A673 (cell line): Measurements from ENCODE around the gene RHBDF2. TPM values are rescaled to one million over a fixed set of nuclear protein-coding genes. Genes with fewer than 3 reads are reported as not detected.

ENCODE experiments used
- BruUV-seq: library from RNA; stranded (reverse); fragments of 400-500 nt; replicated peaks from 2 replicates; lab custom pipeline; 2021; lab: Mats Ljungman, UMichigan
- CTCF ChIA-PET: fragments of 300-600 bp; sonication (Branson Sonifier 250); formaldehyde crosslinking; loops from one replicate; lab custom pipeline; 2022; ENCODE audit warnings: antibody characterized with exemption; lab: Charles Lee
- POLR2A ChIA-PET: fragments of 300-600 bp; sonication (Branson Sonifier 250); formaldehyde crosslinking; loops from one replicate; lab custom pipeline; 2022; ENCODE audit warnings: antibody characterized with exemption; ENCODE audit not compliant: low non-redundant PET; lab: Charles Lee
- DNase-seq: peaks from one replicate; pipeline ENCODE4 v3.0.0-alpha.2; 2015; ENCODE audit warnings: low spot score
- H3K27ac ChIP-seq: fragments of 200-600 bp; sonication (generic); 2 replicates; pipeline ENCODE4 v1.5.1; 2016; ENCODE audit warnings: mixed run types, low read depth, mild to moderate bottlenecking, mixed read lengths, antibody characterized with exemption, low read length; ENCODE audit not compliant: poor library complexity, severe bottlenecking
- H3K27me3 ChIP-seq: fragments of 200-600 bp; sonication (generic); replicated peaks from 2 replicates; pipeline ENCODE4 v1.6.1; 2017; ENCODE audit warnings: mixed run types, low read depth, mild to moderate bottlenecking, mixed read lengths, antibody characterized with exemption, low read length; ENCODE audit not compliant: insufficient read depth, poor library complexity
- H3K36me3 ChIP-seq: fragments of 200-600 bp; sonication (generic); 2 replicates; pipeline ENCODE4 v1.6.1; 2016; ENCODE audit warnings: mixed run types, mild to moderate bottlenecking, mixed read lengths, antibody characterized with exemption, low read length; ENCODE audit not compliant: insufficient read depth, poor library complexity, severe bottlenecking
- H3K4me1 ChIP-seq: fragments of 200-600 bp; sonication (generic); 2 replicates; pipeline ENCODE4 v1.6.1; 2017; ENCODE audit warnings: mixed run types, mild to moderate bottlenecking, mixed read lengths, antibody characterized with exemption, low read length; ENCODE audit not compliant: insufficient read depth, poor library complexity, severe bottlenecking
- H3K4me3 ChIP-seq: fragments of 200-600 bp; sonication (generic); 2 replicates; pipeline ENCODE4 v1.5.1; 2016; ENCODE audit warnings: low read depth, mixed run types, mild to moderate bottlenecking, mixed read lengths, low read length; ENCODE audit not compliant: poor library complexity, severe bottlenecking
- H3K9me3 ChIP-seq: fragments of 200-600 bp; sonication (generic); 2 replicates; pipeline ENCODE4 v1.6.1; 2016; ENCODE audit warnings: mixed run types, low read depth, mild to moderate bottlenecking, mixed read lengths, antibody characterized with exemption, low read length; ENCODE audit not compliant: poor library complexity, severe bottlenecking
- EZH2 ChIP-seq: fragments of 200-600 bp; sonication (generic); IDR thresholded peaks from 2 replicates; pipeline ENCODE4 v1.6.1; 2017; ENCODE audit warnings: borderline replicate concordance, low read depth, mild to moderate bottlenecking, mixed read lengths, antibody characterized with exemption, low read length; ENCODE audit not compliant: poor library complexity, severe bottlenecking
- intact Hi-C: fragments of 100-400 bp; cut with micrococcal nuclease; formaldehyde crosslinking; loops from one replicate; pipeline ENCODE4 v1.10.0; 2022; ENCODE audit not compliant: unreplicated experiment
- total RNA-seq: library from RNA; stranded (reverse); gene quantifications from 2 replicates; pipeline ENCODE4 v1.2.3, GENCODE V29; 2021
- TF ChIP-seq, protein P1 (sequence below): fragments of 300-800, 200-600 bp; sonication (generic); conservative IDR thresholded peaks from 2 replicates; pipeline ENCODE4 v1.5.1; 2017; ENCODE audit warnings: low read depth, mild to moderate bottlenecking, antibody characterized with exemption, low read length, moderate library complexity, mixed read lengths

RHBDF2 gene
- total RNA-seq, 1 experiment from 2014 or later, result 20.4 TPM

DNA sequence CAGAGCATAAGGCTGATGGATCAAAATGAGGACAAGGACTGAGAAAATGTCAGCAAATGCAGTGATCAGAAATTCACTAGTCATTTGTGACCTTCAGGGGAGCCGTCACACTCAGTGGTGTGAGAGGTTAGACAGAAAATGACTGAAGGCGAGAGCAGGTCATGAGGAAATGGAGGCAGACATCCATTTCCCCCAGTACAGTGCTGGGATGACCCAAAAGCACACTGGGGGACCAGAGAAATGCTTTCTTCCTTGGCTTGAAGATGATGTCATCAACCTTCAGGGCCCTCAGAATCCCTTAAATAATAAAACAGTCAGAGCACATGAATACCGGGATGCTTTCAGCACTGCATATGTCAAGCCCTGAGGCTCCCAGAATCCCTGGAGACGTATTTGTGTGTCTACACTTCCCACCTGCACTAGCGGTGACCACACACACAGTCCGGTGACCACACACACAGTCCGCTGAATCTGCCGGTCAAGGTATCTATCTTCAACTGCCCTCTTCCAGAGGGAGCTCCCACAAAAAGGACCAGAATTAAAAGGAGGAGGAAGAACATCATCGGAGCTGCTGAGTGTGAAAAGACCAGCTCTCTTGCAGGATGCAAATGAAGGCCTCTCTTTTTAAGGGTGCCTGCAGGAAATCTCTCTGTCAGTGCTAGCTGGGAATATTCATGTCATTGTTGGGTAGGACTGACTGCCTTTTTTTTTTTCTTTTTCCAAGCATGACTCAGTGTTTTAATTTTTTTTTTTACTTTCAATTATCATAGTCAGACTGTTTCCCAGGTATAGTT lies 56.5 kb downstream of the RHBDF2 start:
- H3K4me3 ChIP-seq, result no peak overlapping the region
- CTCF ChIA-PET, result no interaction called here

GRCh38 chr17:76442341-76443338 lies 58.6 kb downstream of the RHBDF2 start:
- no TSS peak for BruUV-seq
- Histone ChIP-seq H3K4me3 (no peak overlapping the region), H3K4me1 (peaks cover 48% of the 10 kb centered on the region), H3K36me3 (no peaks in the 10 kb centered on the region), H3K27me3 (no peaks in the 10 kb centered on the region), H3K27ac (no peak overlapping the region), H3K9me3 (no peaks in the 10 kb centered on the region)
- CTCF ChIA-PET, result interaction anchor here (0.6 kb wide), 1 partner anchor 339 kb away, joined by 3 read pairs; no protein-coding TSS in a partner anchor
- POLR2A ChIA-PET, result no interaction called here
- DNase-seq, result no peak
- TF ChIP-seq, protein P1, sequence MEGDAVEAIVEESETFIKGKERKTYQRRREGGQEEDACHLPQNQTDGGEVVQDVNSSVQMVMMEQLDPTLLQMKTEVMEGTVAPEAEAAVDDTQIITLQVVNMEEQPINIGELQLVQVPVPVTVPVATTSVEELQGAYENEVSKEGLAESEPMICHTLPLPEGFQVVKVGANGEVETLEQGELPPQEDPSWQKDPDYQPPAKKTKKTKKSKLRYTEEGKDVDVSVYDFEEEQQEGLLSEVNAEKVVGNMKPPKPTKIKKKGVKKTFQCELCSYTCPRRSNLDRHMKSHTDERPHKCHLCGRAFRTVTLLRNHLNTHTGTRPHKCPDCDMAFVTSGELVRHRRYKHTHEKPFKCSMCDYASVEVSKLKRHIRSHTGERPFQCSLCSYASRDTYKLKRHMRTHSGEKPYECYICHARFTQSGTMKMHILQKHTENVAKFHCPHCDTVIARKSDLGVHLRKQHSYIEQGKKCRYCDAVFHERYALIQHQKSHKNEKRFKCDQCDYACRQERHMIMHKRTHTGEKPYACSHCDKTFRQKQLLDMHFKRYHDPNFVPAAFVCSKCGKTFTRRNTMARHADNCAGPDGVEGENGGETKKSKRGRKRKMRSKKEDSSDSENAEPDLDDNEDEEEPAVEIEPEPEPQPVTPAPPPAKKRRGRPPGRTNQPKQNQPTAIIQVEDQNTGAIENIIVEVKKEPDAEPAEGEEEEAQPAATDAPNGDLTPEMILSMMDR, result no peak
- no peak for TF ChIP-seq EZH2
- intact Hi-C loops, result no loop called here

More for the DNA sequence above, 56.5 kb downstream of the RHBDF2 start:
- peak; percentile 46 for DNase-seq
- H3K9me3 ChIP-seq, result no peaks in the 10 kb centered on the region
- BruUV-seq, result no TSS peak
- POLR2A ChIA-PET, result no interaction called here
- TF ChIP-seq EZH2, result no peak
- TF ChIP-seq, protein P1, result no peak
- H3K4me1 ChIP-seq, result peaks cover 59% of the 10 kb centered on the region
- H3K27ac ChIP-seq, result no peak overlapping the region
- H3K36me3 ChIP-seq, result no peaks in the 10 kb centered on the region
- no peaks in the 10 kb centered on the region for H3K27me3 ChIP-seq
- intact Hi-C loops, result no loop called here

DNA sequence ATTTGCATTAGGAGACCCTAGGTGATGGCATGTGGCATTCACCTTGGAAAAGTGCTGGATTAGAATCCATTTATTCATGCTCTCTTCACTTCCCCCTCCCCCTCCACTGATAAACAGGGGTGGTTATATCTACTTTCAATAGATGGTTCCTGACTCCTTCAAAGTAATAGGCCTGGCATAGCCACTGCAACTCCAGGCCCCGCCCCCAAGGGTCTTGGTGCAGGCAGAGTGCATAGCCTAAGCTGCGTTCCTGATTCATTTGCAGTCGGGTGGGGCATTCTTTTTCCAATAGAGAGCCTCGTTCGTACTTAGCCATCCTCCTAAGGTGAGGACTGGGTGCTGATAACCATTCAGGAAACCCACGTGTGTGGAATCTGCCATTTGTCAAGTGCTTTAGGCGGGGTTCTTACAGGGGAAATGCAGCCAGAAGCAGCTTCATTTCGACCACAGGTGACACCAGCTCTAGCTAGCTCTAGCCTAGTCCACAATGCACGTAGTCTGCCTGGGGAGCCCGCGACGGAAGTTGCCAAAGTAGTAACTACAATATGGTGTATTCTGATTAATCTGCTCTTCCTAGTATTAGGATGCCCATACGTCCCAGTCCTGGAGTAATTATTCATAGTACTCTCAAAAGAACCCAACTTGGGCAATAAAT lies 59.4 kb downstream of the RHBDF2 start:
- CTCF ChIA-PET, result no interaction called here
- no peak for TF ChIP-seq EZH2
- TF ChIP-seq, protein P1, result no peak
- H3K9me3 ChIP-seq, result no peaks in the 10 kb centered on the region
- no peak overlapping the region for H3K27ac ChIP-seq
- no TSS peak for BruUV-seq
- H3K27me3 ChIP-seq, result no peaks in the 10 kb centered on the region
- intact Hi-C loops, result no loop called here
- H3K36me3 ChIP-seq, result no peaks in the 10 kb centered on the region
- POLR2A ChIA-PET, result no interaction called here
- no peak overlapping the region for H3K4me3 ChIP-seq
- no peak for DNase-seq
- H3K4me1 ChIP-seq, result peaks cover 39% of the 10 kb centered on the region
